ENCODE data around the gene GRM7.

DNA sequence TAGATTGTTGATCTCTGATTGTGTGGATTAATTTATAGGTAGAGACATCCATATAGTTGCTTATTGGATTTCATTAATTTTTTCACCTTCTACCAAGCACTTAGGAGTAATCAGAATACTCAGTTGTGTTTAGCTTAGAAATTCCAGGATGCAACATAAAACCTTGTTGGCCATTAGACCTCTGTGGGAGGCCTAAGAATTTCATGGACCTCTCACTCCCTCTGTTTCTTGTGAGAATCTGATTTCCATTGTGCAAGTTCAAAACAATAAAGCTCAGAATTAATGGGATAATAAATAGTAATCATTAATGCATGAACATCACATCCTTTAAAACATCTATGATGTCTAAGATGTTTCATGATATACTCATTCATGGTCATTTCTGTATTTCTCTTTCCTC lies 332.4 kb downstream of the GRM7 start:
- no peak for TF ChIP-seq JUNB (IDR thresholded peaks at IDR 0.05; ENCODE audit: unreplicated experiment)
- TF ChIP-seq EZH2 (IDR thresholded peaks at IDR 0.05; ENCODE audit: low read depth, unreplicated experiment): no peak
- TF ChIP-seq CTCF (conservative IDR thresholded peaks at IDR 0.05; ENCODE audit: low read depth in 2 of 2): no peak
- no peak for TF ChIP-seq POLR2AphosphoS5 (IDR thresholded peaks at IDR 0.05; ENCODE audit: low read depth)
- TF ChIP-seq EZH2phosphoT487 (IDR thresholded peaks at IDR 0.05; ENCODE audit: unreplicated experiment): no peak
- no peak for TF ChIP-seq ZNF114 (CRISPR knock-in tag; IDR thresholded peaks at IDR 0.05)
- TF ChIP-seq REST (IDR thresholded peaks at IDR 0.05; ENCODE audit: unreplicated experiment): no peak
- TF ChIP-seq STAT1 (IDR thresholded peaks at IDR 0.05; ENCODE audit: unreplicated experiment): no peak
- TF ChIP-seq ETS1 (IDR thresholded peaks at IDR 0.05): no peak
- no peak for TF ChIP-seq CREB1 (CRISPR knock-in tag; IDR thresholded peaks at IDR 0.05; ENCODE audit: low read depth)
- TF ChIP-seq ZNF331 (CRISPR knock-in tag; IDR thresholded peaks at IDR 0.05; ENCODE audit: low read depth): no peak
